Measurements from ENCODE around the gene TAOK1.

DNA sequence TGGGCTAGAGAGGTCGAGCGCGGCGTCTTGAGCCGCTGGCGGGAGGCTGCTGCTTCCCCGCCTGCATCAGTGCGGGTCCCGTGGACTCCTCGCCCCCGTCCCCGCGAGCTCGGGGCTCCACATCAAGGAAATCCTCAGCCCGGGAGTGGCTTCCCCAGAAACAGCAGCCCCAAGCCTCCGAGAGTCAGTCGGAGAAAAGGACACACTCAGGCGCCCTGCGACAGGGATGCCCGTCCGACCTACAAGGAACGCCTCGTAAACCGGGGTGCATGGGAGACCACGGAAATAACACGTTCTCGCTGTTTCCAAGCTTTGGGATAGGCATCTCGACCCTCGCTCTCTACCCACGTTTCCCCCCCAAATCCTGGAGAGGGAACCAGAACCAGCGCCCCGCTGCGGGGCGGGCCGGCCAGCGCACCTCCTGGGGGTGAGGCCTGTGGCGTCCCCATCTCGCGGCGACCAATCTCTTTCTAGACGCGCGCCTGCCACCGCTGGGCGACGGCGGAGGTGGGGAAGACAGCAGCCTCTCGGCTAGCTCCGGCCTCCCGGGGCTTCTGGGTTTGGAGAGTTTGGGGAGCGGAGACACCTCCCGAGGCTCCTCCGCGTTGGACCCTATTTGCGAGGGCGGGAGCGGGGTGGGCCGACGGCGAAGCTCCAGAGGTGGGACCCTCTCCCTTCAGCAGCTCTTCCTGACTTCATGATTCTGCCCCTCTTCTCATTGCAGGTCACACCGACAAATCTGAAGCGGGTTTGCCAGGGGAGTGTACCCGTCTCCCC is 177.6 kb downstream of the TAOK1 start:
- TF ChIP-seq EZH2 (IDR thresholded peaks at IDR 0.05; ENCODE audit: borderline replicate concordance, control insufficient read depth, low read depth, low read length) = no peak
- no peak for TF ChIP-seq MTA2 (IDR thresholded peaks at IDR 0.05; ENCODE audit: low read depth)
- TF ChIP-seq CREB1 (IDR thresholded peaks at IDR 0.05; ENCODE audit: low read depth) = no peak
- TF ChIP-seq ZNF274 (IDR thresholded peaks at IDR 0.05; ENCODE audit: insufficient read depth, insufficient read length) = no peak

All from GM12878 (cell line).